HEK293 (cell line): ENCODE results near the gene ACSL4.

Experiments
- YY1 ChIP-seq: fragments of 450-650 bp; formaldehyde crosslinking; IDR thresholded peaks from 2 replicates; pipeline ENCODE4 v1.5.1; 2018; ENCODE audit warnings: missing biosample characterization, missing genetic modification characterization
- ZNF184 ChIP-seq: fragments of 450-650 bp; IDR thresholded peaks from 2 replicates; pipeline ENCODE4 v1.5.1; 2018; ENCODE audit warnings: missing biosample characterization, mild to moderate bottlenecking, missing genetic modification characterization
- ZNF211 ChIP-seq: fragments of 450-650 bp; formaldehyde crosslinking; IDR thresholded peaks from 2 replicates; pipeline ENCODE4 v1.5.1; 2016; ENCODE audit warnings: low read depth, missing biosample characterization, missing genetic modification characterization
- ZNF354C ChIP-seq: fragments of 450-650 bp; formaldehyde crosslinking; IDR thresholded peaks from 2 replicates; pipeline ENCODE4 v1.5.1; 2016; ENCODE audit warnings: missing biosample characterization, missing genetic modification characterization, low read depth, borderline replicate concordance
- ZNF501 ChIP-seq: fragments of 450-650 bp; formaldehyde crosslinking; IDR thresholded peaks from 2 replicates; pipeline ENCODE4 v1.5.1; 2016; ENCODE audit warnings: missing biosample characterization, missing genetic modification characterization
- ZNF792 ChIP-seq: fragments of 450-650 bp; formaldehyde crosslinking; IDR thresholded peaks from 2 replicates; pipeline ENCODE4 v1.5.1; 2016; ENCODE audit warnings: missing biosample characterization, missing genetic modification characterization
- ZXDB ChIP-seq: fragments of 450-650 bp; formaldehyde crosslinking; IDR thresholded peaks from 2 replicates; pipeline ENCODE4 v1.5.1; 2016; ENCODE audit warnings: missing biosample characterization, missing genetic modification characterization
- TF ChIP-seq, protein P1 (sequence below): fragments of 450-650 bp; formaldehyde crosslinking; IDR thresholded peaks from 2 replicates; pipeline ENCODE4 v1.5.1; 2016; ENCODE audit warnings: missing biosample characterization, missing genetic modification characterization
- TF ChIP-seq, protein P2 (sequence below): fragments of 450-650 bp; formaldehyde crosslinking; IDR thresholded peaks from 2 replicates; pipeline ENCODE4 v1.5.1; 2016; ENCODE audit warnings: missing biosample characterization, missing genetic modification characterization
- TF ChIP-seq, protein P3 (sequence below): fragments of 450-650 bp; formaldehyde crosslinking; IDR thresholded peaks from 2 replicates; pipeline ENCODE4 v1.5.1; 2016; ENCODE audit warnings: missing biosample characterization, missing genetic modification characterization
- TF ChIP-seq, protein P4 (sequence below): sonication (generic); formaldehyde crosslinking; IDR thresholded peaks from 2 replicates; pipeline ENCODE4 v1.8.1; 2022; ENCODE audit warnings: mild to moderate bottlenecking, moderate library complexity, missing genetic modification reagents
- TF ChIP-seq, protein P5 (sequence below): fragments of 450-650 bp; formaldehyde crosslinking; conservative IDR thresholded peaks from 2 replicates; pipeline ENCODE4 v1.5.1; 2016; ENCODE audit warnings: low read depth, missing biosample characterization, missing genetic modification characterization

DNA sequence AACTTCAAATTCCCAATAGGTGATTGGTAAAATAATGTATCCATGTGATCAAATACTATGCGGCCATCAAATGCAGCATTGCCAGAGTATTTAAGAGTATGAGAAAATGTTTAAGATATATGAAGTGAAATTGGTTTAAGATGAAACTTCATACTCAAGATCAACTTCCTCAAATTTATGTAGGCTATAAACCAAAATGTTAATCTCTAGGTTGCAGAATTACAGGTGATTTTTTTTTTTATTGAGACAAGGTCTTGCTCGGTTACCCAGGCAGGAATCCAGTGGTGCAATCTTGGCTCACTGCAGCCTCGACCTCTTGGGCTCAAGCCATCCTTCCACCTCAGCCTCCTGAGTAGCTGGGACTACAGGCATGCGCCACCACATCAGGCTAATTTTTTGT is 25.3 kb downstream of the ACSL4 start:
- TF ChIP-seq, protein P1, sequence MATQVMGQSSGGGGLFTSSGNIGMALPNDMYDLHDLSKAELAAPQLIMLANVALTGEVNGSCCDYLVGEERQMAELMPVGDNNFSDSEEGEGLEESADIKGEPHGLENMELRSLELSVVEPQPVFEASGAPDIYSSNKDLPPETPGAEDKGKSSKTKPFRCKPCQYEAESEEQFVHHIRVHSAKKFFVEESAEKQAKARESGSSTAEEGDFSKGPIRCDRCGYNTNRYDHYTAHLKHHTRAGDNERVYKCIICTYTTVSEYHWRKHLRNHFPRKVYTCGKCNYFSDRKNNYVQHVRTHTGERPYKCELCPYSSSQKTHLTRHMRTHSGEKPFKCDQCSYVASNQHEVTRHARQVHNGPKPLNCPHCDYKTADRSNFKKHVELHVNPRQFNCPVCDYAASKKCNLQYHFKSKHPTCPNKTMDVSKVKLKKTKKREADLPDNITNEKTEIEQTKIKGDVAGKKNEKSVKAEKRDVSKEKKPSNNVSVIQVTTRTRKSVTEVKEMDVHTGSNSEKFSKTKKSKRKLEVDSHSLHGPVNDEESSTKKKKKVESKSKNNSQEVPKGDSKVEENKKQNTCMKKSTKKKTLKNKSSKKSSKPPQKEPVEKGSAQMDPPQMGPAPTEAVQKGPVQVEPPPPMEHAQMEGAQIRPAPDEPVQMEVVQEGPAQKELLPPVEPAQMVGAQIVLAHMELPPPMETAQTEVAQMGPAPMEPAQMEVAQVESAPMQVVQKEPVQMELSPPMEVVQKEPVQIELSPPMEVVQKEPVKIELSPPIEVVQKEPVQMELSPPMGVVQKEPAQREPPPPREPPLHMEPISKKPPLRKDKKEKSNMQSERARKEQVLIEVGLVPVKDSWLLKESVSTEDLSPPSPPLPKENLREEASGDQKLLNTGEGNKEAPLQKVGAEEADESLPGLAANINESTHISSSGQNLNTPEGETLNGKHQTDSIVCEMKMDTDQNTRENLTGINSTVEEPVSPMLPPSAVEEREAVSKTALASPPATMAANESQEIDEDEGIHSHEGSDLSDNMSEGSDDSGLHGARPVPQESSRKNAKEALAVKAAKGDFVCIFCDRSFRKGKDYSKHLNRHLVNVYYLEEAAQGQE = no peak
- TF ChIP-seq, protein P2, sequence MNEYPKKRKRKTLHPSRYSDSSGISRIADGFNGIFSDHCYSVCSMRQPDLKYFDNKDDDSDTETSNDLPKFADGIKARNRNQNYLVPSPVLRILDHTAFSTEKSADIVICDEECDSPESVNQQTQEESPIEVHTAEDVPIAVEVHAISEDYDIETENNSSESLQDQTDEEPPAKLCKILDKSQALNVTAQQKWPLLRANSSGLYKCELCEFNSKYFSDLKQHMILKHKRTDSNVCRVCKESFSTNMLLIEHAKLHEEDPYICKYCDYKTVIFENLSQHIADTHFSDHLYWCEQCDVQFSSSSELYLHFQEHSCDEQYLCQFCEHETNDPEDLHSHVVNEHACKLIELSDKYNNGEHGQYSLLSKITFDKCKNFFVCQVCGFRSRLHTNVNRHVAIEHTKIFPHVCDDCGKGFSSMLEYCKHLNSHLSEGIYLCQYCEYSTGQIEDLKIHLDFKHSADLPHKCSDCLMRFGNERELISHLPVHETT (tag by site-specific recombination) = no peak
- TF ChIP-seq ZNF211 (tag by site-specific recombination) = no peak
- no peak for TF ChIP-seq ZNF354C
- TF ChIP-seq, protein P3, sequence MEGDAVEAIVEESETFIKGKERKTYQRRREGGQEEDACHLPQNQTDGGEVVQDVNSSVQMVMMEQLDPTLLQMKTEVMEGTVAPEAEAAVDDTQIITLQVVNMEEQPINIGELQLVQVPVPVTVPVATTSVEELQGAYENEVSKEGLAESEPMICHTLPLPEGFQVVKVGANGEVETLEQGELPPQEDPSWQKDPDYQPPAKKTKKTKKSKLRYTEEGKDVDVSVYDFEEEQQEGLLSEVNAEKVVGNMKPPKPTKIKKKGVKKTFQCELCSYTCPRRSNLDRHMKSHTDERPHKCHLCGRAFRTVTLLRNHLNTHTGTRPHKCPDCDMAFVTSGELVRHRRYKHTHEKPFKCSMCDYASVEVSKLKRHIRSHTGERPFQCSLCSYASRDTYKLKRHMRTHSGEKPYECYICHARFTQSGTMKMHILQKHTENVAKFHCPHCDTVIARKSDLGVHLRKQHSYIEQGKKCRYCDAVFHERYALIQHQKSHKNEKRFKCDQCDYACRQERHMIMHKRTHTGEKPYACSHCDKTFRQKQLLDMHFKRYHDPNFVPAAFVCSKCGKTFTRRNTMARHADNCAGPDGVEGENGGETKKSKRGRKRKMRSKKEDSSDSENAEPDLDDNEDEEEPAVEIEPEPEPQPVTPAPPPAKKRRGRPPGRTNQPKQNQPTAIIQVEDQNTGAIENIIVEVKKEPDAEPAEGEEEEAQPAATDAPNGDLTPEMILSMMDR (tag by site-specific recombination) = no peak
- TF ChIP-seq ZXDB (tag by site-specific recombination) = no peak
- TF ChIP-seq ZNF501 (tag by site-specific recombination) = no peak
- TF ChIP-seq, protein P4, sequence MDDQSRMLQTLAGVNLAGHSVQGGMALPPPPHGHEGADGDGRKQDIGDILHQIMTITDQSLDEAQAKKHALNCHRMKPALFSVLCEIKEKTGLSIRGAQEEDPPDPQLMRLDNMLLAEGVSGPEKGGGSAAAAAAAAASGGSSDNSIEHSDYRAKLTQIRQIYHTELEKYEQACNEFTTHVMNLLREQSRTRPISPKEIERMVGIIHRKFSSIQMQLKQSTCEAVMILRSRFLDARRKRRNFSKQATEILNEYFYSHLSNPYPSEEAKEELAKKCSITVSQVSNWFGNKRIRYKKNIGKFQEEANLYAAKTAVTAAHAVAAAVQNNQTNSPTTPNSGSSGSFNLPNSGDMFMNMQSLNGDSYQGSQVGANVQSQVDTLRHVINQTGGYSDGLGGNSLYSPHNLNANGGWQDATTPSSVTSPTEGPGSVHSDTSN (CRISPR knock-in tag) = no peak
- TF ChIP-seq YY1 (tag by site-specific recombination) = no peak
- TF ChIP-seq ZNF184 (tag by site-specific recombination) = no peak
- TF ChIP-seq, protein P5, sequence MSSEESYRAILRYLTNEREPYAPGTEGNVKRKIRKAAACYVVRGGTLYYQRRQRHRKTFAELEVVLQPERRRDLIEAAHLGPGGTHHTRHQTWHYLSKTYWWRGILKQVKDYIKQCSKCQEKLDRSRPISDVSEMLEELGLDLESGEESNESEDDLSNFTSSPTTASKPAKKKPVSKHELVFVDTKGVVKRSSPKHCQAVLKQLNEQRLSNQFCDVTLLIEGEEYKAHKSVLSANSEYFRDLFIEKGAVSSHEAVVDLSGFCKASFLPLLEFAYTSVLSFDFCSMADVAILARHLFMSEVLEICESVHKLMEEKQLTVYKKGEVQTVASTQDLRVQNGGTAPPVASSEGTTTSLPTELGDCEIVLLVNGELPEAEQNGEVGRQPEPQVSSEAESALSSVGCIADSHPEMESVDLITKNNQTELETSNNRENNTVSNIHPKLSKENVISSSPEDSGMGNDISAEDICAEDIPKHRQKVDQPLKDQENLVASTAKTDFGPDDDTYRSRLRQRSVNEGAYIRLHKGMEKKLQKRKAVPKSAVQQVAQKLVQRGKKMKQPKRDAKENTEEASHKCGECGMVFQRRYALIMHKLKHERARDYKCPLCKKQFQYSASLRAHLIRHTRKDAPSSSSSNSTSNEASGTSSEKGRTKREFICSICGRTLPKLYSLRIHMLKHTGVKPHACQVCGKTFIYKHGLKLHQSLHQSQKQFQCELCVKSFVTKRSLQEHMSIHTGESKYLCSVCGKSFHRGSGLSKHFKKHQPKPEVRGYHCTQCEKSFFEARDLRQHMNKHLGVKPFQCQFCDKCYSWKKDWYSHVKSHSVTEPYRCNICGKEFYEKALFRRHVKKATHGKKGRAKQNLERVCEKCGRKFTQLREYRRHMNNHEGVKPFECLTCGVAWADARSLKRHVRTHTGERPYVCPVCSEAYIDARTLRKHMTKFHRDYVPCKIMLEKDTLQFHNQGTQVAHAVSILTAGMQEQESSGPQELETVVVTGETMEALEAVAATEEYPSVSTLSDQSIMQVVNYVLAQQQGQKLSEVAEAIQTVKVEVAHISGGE = no peak
- TF ChIP-seq ZNF792 (tag by site-specific recombination) = no peak
